GDM1 (cell line): ENCODE measurements around the gene LAG3.
A peak's percentile ranks its signal among the peaks of the same experiment; 100 is the strongest.
"Not testable (repeated sequence)": the region's sequence is repeated elsewhere in the genome, so short reads cannot be mapped to it uniquely, and the experiment has no call there.

Experiments used
- DNase-seq: peaks from one replicate; lab custom pipeline; 2025; lab: John Stamatoyannopoulos, UW

Gene LAG3

GRCh38 chr12:6772331-6772695 is at the start of gene LAG3:
TSS of gene LAG3 (plus strand) at chr12:6772520. CDS start at chr12:6772853, 333 bp downstream.
- no peak for DNase-seq

DNA sequence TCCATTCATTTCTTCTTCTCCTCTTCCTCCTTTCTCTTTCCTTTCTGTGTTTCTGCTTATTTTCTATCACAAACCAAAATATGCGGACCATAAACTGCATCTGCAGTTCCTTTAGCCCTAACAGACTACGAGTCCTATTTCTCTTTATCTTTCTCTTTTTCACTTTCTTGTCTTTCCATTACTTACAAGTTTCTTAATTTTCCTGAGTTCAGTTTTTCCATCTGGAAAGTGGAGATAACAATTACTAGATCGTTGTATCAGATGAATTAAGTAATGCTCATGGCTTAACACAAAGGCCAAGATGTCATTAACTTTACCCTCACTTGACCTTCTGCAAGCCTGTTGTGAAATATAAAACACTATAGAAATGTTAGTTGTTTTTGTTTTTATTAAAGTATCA is 49.5 kb upstream of the LAG3 start:
- DNase-seq: no peak

DNA sequence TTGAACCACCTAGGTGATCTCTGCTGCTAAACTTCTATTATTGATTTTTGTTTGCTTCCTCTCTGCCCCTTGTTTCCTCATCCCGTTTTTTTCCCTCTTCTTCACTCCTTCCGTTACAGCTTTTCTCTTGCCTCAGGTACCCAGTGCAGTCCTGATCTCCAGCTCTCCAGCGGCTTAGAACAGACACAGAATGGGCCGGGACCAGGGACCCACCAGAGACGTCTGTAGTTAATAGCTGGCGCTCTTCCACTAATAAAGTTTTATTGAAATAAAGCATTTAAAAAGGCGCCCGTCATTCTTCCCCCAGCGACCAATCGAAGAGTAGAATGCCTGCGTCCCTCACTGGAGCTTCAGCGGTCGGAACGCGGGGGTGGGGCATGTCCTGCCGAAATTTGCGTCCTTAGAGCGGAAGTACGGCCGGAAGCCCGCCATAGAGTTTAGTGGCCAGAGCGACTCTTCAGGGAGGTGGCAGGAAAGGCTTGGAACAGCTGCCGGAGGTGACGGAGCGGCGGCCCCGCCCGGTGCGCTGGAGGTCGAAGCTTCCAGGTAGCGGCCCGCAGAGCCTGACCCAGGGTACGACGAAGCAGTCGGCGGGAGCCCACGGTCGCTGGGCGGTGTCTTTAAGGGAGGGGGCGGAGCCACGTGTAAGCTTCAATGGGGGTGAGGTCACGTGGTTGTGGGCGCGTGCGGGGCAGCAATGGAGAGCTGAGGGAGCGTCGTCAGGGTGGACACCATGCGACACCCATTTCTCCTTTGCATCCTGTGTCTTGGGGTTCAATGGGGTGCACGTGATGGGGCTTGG is 48.5 kb upstream of the LAG3 start, which contains the start of gene COPS7A:
COPS7A (plus strand) TSS at position 440 of the 802 bp plus-strand sequence. CDS start 611 bp downstream, outside the sequence.
- DNase-seq: peak; percentile 99

- DNase-seq: peak; percentile 45
These were observed 47.9 kb upstream of the LAG3 start for GRCh38 chr12:6724409-6724797.

GRCh38 chr12:6725350-6725749 is 47.0 kb upstream of the LAG3 start:
- no peak for DNase-seq

DNA sequence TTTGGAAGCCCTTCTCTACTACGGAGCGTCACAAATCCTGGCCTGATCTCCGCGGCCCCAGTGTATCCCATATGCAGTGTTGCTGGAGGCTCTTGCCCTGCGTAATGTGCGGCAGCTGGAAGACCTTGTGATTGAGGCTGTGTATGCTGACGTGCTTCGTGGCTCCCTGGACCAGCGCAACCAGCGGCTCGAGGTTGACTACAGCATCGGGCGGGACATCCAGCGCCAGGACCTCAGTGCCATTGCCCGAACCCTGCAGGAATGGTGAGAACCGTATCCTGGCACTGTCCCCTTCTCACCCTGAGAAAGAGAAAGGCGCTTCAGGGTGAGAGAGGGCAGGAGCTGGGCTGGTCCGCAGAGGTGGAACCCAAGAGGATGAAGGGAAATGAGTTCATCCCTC is 43.1 kb upstream of the LAG3 start:
- no peak for DNase-seq

DNA sequence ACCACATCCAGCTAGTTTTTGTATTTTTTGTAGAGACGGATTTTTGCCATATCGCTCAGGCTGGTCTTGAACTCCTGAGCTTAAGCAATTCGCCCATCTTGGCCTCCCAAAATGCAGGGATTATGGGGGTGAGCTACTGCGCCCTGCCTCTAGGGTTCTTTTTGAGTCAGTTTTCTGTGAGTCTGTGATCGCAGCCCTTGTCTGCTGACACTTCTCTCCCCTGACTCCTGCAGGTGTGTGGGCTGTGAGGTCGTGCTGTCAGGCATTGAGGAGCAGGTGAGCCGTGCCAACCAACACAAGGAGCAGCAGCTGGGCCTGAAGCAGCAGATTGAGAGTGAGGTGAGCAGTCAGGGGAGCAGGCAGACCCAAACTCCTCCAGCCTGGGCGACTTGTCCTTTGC is 42.2 kb upstream of the LAG3 start:
- no peak for DNase-seq

- no peak for DNase-seq
These were observed 37.6 kb upstream of the LAG3 start for GRCh38 chr12:6734506-6735387.

GRCh38 chr12:6735448-6736191 is 36.7 kb upstream of the LAG3 start:
- DNase-seq: peak; percentile 44

DNA sequence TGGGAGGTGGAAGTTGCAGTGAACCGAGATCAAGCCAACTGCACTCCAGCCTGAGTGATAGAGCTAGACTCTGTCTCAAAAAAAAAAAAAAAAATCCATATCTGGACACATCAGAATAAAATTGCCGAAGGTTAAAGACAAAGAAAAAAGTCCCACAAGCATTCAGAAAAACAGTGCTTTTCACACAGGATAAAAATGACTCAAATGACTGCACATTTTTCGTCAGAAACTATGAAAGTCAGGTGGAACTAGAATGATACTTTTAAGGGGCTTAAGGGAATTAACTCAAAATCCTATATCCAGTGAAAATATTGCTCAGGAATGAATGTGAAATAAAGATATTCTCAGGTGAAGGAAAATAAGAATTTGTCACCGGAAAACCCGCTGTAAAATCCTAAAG is 35.6 kb upstream of the LAG3 start:
- DNase-seq: no peak

DNA sequence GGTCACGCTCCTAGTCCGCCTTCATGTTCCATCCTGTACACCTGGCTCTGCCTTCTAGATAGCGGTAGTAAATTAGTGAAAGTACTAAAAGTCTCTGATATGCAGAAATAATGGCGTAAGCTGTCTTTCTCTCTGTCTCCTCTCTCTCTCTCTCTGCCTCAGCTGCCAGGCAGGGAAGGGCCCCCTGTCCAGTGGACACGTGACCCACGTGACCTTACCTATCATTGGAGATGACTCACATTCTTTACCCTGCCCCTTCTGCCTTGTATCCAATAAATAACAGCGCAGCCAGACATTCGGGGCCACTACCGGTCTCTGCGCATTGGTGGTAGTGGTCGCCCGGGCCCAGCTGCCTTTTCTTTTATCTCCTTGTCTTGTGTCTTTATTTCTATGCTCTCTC is 30.2 kb upstream of the LAG3 start:
- not testable (repeated sequence) for DNase-seq

DNA sequence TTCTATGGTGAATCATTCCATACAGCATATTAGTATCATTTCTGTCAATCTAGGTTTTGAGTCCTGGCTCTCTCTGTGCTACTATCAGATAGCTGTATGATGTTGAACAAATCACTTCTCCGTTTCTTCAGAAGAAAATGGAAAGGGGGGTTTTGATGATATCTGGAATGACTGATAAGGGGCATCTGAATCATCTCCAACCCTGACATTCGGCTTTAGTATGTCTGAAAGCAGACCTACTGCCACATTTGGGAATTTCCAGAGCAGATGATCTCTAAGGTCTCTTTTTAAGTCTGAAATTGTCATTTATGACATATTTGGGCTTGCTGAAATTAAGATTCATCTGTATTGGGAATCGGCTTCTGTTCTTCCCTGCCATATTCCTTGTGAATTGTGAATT is 29.5 kb upstream of the LAG3 start:
- DNase-seq: no peak

DNA sequence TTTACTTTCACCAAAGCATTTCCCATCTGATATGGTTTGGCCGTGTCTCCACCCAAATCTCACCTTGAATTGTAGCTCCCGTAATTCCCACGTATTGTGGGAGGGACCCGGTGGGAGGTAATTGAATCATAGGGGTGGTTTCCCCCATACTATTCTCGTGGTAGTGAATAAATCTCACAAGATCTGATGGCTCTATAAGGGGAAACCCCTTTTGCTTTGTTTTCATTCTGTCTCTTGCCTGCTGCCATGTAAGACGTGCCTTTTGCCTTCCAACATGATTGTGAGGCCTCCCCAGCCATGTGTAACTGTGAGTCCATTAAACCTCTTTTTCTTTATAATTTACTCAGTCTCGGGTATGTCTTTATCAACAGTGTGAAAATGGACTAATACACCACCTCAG is 29.0 kb upstream of the LAG3 start:
- not testable (repeated sequence) for DNase-seq

DNA sequence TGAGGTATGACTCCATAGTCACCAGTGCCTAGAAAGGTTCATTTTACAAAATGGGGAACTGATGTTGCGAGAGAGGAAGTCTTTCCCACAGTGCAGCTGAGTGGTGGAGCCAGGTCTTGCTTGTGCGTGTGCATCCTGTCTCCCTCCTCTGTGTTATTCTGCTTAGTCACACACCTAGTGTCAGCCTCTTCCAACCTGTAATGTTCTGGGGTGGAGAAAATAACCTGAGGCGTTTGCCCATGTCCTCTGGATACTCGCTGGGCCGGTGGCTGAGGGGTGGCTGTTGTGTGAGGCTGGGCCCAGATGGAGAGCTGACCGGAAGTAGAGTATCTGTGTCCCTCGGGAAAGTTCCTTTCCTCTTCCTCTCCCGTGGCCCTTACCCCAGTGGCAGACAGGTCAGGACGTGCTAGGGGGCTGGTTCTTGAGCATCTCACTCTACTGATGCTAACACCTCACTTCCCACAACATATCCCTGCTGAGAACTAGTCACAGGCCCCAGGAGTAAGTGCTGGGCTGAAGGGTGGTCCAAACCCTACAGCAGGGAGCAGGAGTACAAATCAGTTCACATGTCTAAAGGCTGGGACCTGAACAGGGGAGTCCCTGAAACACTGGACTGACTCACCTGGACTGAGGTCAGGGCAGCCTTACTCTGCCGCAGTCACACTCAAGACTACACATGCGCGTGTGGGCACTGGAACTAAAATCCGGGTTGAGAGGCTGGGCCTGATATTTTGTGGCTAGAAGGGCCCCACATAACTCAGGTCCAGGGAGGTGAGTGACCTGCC is 26.4 kb upstream of the LAG3 start:
- DNase-seq: peak; percentile 81

DNA sequence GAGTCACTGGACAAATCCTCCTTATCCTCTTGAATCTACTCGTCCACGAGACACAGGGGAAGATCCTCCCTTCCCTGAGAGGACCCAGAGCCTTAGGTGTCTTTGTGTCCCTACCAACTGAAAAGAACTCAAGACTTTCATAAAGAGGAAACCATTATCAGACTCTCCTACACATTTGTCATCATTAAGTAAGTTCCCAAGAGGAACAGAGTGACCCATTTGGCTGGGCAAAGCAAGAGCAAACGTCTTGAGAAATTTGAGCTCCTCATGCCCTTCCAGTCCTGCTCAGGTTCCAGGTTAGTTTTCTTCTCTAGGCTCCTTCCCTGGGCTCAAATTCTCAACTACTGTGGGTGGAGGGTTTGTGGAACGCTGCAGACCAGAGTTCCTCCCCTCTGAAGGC is 25.1 kb upstream of the LAG3 start:
- DNase-seq: no peak

DNA sequence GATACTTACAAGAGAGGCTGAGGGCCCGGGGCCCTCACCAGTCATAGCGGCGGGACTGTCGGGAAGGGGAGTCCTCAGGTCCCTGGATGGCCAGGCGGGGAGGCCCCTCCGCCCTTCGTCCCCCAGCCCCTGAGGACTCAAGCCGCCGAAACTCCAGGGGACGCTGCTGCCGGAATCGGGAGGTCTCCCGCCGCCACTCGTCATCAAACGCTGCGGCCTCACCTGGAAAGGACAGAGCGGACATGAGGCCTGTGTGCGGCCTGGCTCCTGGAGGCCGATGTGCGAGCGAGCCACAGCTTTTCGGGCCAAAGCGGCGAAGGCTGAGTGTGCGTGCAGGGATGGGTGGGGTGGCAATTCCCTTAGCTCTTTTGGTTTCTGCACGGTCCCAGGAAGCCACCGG is 23.6 kb upstream of the LAG3 start:
- DNase-seq: no peak

- DNase-seq: no peak
These were observed 21.8 kb upstream of the LAG3 start for GRCh38 chr12:6750506-6750905.

DNA sequence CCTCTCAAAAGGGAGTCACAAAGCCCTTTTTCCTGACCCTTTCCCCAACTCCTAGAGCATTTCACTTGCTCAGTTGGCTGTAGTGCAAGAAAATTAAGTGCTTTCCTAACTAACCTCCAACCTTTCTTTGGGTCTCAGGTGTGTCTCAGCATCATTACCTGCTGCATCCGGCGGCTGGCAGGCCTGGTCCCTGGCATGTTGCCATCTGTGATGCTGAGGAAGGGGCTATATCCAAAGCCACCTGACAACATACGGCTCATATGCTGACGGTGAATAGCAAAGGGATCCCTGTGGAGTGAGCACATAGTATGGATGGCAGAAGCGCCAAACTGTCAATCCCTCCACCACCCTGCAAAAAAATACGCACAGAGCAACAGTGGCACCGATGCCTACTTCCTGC is 20.6 kb upstream of the LAG3 start:
- DNase-seq: no peak

GRCh38 chr12:6752167-6752920 is 20.0 kb upstream of the LAG3 start:
- DNase-seq: no peak

- peak; percentile 97 for DNase-seq
These were observed 19.2 kb upstream of the LAG3 start, which contains the start of gene MLF2 for GRCh38 chr12:6752921-6753771. TSS of gene MLF2 (minus strand) at chr12:6753141. CDS start at chr12:6752334, 807 bp downstream.
